Measurements from ENCODE around the gene CRIP3. TPM values are rescaled to one million over a fixed set of nuclear protein-coding genes. Genes with fewer than 3 reads are reported as not detected.
A peak's percentile ranks its signal among the peaks of the same experiment; 100 is the strongest.

Gene CRIP3
- total and polyA plus RNA-seq, 2 of the 13 experiments (the other 11 are each of a cell fraction or from before 2014, with no cell fraction given) = 6.3 to 9.3 TPM

- in situ Hi-C loops (cut with HindIII; ENCODE audit: extremely low pct_ligation_motif_present, low pct_unique_long_range_greater_than_20kb) (no loop called here), intact Hi-C loops (cut with micrococcal nuclease; ENCODE audit: unreplicated experiment) (no loop called here)
- H3K4me1 ChIP-seq (ENCODE audit: insufficient read depth, low read length) = peaks cover 32% of the 10 kb centered on the region
- H3K4me3 ChIP-seq (replicated peaks in 1 of 3; ENCODE audit: insufficient read depth in 1 of 3, low read depth in 2 of 3, low read length in 3 of 3) = no peak overlapping the region
- H3K27ac ChIP-seq (ENCODE audit: extremely low read length, insufficient read depth, low read length) = no peak overlapping the region
- H3K4me2 ChIP-seq (ENCODE audit: low read depth, low read length) = no peak overlapping the region
- H4K20me1 ChIP-seq (ENCODE audit: insufficient read depth, low read length) = no peaks in the 10 kb centered on the region
- no TSS peak for BruUV-seq (replicated peaks)
- FAIRE-seq (peak; percentile 4), ATAC-seq (no peak), DNase-seq (ENCODE audit: low spot score) (no peak)
- no peaks in the 10 kb centered on the region; a peak in 1 of 5 replicates for H3K36me3 ChIP-seq (replicated peaks in 1 of 2; ENCODE audit: control insufficient read depth in 1 of 2, insufficient read depth in 2 of 2, low read length in 2 of 2)
- H3K27me3 ChIP-seq (ENCODE audit: control insufficient read depth in 1 of 2, insufficient read depth in 2 of 2, low read length in 2 of 2) = no peaks in the 10 kb centered on the region
- WGBS (ENCODE audit: low lambda C conversion rate) = 95% methylated on average over 2 of the region's 3 CpGs
- CTCF ChIA-PET (ENCODE audit: low intra/inter-chr PET ratio, low total read pairs) = no interaction called here
- TF ChIP-seq SIN3A (IDR thresholded peaks at IDR 0.05; ENCODE audit: borderline replicate concordance, low read depth, low read length) (no peak), HMG20A (CRISPR knock-in tag; IDR thresholded peaks at IDR 0.05; ENCODE audit: borderline replicate concordance) (no peak), SNAPC2 (CRISPR knock-in tag; IDR thresholded peaks at IDR 0.05) (no peak), THYN1 (CRISPR knock-in tag; IDR thresholded peaks at IDR 0.05; ENCODE audit: borderline replicate concordance, low read depth) (no peak), KLF15 (CRISPR knock-in tag; IDR thresholded peaks at IDR 0.05; ENCODE audit: borderline replicate concordance) (no peak), KLF13 (CRISPR knock-in tag; IDR thresholded peaks at IDR 0.05) (no peak), ZNF556 (CRISPR knock-in tag; IDR thresholded peaks at IDR 0.05; ENCODE audit: borderline replicate concordance) (no peak), STAT5B (CRISPR knock-in tag; IDR thresholded peaks at IDR 0.05) (no peak), HES4 (CRISPR knock-in tag; IDR thresholded peaks at IDR 0.05; ENCODE audit: borderline replicate concordance) (no peak)
- POLR2A ChIA-PET = interaction anchor here (2.0 kb wide), 1 partner anchor 14 kb away, joined by 8 read pairs; no protein-coding TSS in a partner anchor
- no peak overlapping the region for H2AFZ ChIP-seq (ENCODE audit: low read length)
- no peaks in the 10 kb centered on the region for H3K9me3 ChIP-seq (ENCODE audit: low read length)
- H3K9ac ChIP-seq (ENCODE audit: insufficient read depth, low read depth, low read length) = no peak overlapping the region
- H3K79me2 ChIP-seq (ENCODE audit: insufficient read depth, low read length) = no peaks in the 10 kb centered on the region
These were observed 4.3 kb downstream of the CRIP3 start for GRCh38 chr6:43304361-43304760.

- ATAC-seq (no peak), FAIRE-seq (no peak), DNase-seq (ENCODE audit: low spot score) (no peak)
- in situ Hi-C loops (cut with HindIII; ENCODE audit: extremely low pct_ligation_motif_present, low pct_unique_long_range_greater_than_20kb) = no loop called here
- TF ChIP-seq NFKB2 (CRISPR knock-in tag; IDR thresholded peaks at IDR 0.05; ENCODE audit: borderline replicate concordance) (no peak), ZNF687 (CRISPR knock-in tag; IDR thresholded peaks at IDR 0.05) (0 out of 2 replicates have a peak, but pooled peaks have one; percentile 12)
- Histone ChIP-seq H2AFZ (ENCODE audit: low read length) (no peak overlapping the region), H3K36me3 (replicated peaks in 1 of 2; ENCODE audit: control insufficient read depth in 1 of 2, insufficient read depth in 2 of 2, low read length in 2 of 2) (no peaks in the 10 kb centered on the region; a peak in 1 of 5 replicates), H3K27ac (ENCODE audit: extremely low read length, insufficient read depth, low read length) (no peak overlapping the region), H3K27me3 (ENCODE audit: control insufficient read depth in 1 of 2, insufficient read depth in 2 of 2, low read length in 2 of 2) (no peaks in the 10 kb centered on the region), H3K4me1 (ENCODE audit: insufficient read depth, low read length) (peaks cover 32% of the 10 kb centered on the region), H3K4me3 (replicated peaks in 1 of 3; ENCODE audit: insufficient read depth in 1 of 3, low read depth in 2 of 3, low read length in 3 of 3) (no peak overlapping the region), H4K20me1 (ENCODE audit: insufficient read depth, low read length) (no peaks in the 10 kb centered on the region), H3K9me3 (ENCODE audit: low read length) (no peaks in the 10 kb centered on the region), H3K4me2 (ENCODE audit: low read depth, low read length) (no peak overlapping the region), H3K79me2 (ENCODE audit: insufficient read depth, low read length) (no peaks in the 10 kb centered on the region), H3K9ac (ENCODE audit: insufficient read depth, low read depth, low read length) (no peak overlapping the region)
- 94% methylated on average over 8 of the region's 8 CpGs for WGBS (ENCODE audit: low lambda C conversion rate)
- POLR2A ChIA-PET = interaction anchor here (2.0 kb wide), 1 partner anchor 13 kb away, joined by 8 read pairs; no protein-coding TSS in a partner anchor
- BruUV-seq (replicated peaks) = no TSS peak
- CTCF ChIA-PET (ENCODE audit: low intra/inter-chr PET ratio, low total read pairs) = no interaction called here
- intact Hi-C loops (cut with micrococcal nuclease; ENCODE audit: unreplicated experiment) = no loop called here
These were observed 4.8 kb downstream of the CRIP3 start for GRCh38 chr6:43303751-43304331.
